ENCODE results near the gene ATP6V1A.

- TF ChIP-seq, protein P1, sequence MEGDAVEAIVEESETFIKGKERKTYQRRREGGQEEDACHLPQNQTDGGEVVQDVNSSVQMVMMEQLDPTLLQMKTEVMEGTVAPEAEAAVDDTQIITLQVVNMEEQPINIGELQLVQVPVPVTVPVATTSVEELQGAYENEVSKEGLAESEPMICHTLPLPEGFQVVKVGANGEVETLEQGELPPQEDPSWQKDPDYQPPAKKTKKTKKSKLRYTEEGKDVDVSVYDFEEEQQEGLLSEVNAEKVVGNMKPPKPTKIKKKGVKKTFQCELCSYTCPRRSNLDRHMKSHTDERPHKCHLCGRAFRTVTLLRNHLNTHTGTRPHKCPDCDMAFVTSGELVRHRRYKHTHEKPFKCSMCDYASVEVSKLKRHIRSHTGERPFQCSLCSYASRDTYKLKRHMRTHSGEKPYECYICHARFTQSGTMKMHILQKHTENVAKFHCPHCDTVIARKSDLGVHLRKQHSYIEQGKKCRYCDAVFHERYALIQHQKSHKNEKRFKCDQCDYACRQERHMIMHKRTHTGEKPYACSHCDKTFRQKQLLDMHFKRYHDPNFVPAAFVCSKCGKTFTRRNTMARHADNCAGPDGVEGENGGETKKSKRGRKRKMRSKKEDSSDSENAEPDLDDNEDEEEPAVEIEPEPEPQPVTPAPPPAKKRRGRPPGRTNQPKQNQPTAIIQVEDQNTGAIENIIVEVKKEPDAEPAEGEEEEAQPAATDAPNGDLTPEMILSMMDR (IDR thresholded peaks at IDR 0.05) = no peak
- TF ChIP-seq POLR2A (IDR thresholded peaks at IDR 0.05) (no peak), EP300 (IDR thresholded peaks at IDR 0.05) (no peak)
These were observed 92.7 kb downstream of the ATP6V1A start for GRCh38 chr3:113839551-113839950.
